NCI-H1694 treated with DMSO at 0.1 percent for 48 hours (cell line): ENCODE data around the gene DST.
"Not testable (repeated sequence)": the region's sequence is repeated elsewhere in the genome, so short reads cannot be mapped to it uniquely, and the experiment has no call there.

Experiments used
- DNase-seq: peaks from one replicate; lab custom pipeline; 2025; lab: John Stamatoyannopoulos, UW

Gene DST

GRCh38 chr6:56515081-56515905 is 127.4 kb downstream of the DST start:
- DNase-seq = no peak

GRCh38 chr6:56514395-56514794 is 128.3 kb downstream of the DST start:
- DNase-seq = no peak

GRCh38 chr6:56513631-56514030 is 129.1 kb downstream of the DST start:
- DNase-seq = no peak

- no peak for DNase-seq
These were observed 131.1 kb downstream of the DST start for GRCh38 chr6:56511591-56511990.

GRCh38 chr6:56510984-56511531 is 131.6 kb downstream of the DST start:
- no peak for DNase-seq

GRCh38 chr6:56509031-56509430 is 133.7 kb downstream of the DST start:
- no peak for DNase-seq

- DNase-seq = no peak
These were observed 135.2 kb downstream of the DST start for GRCh38 chr6:56507517-56507916.

- no peak for DNase-seq
These were observed 137.0 kb downstream of the DST start for GRCh38 chr6:56505512-56506260.

GRCh38 chr6:56501993-56502392 is 140.7 kb downstream of the DST start:
- DNase-seq = no peak

- no peak for DNase-seq
These were observed 143.6 kb downstream of the DST start for GRCh38 chr6:56499095-56499494.

- no peak for DNase-seq
These were observed 145.0 kb downstream of the DST start for GRCh38 chr6:56497691-56498090.

- no peak for DNase-seq
These were observed 145.4 kb downstream of the DST start for GRCh38 chr6:56497240-56497639.

- DNase-seq = not testable (repeated sequence)
These were observed 146.0 kb downstream of the DST start for GRCh38 chr6:56496650-56497049.

- DNase-seq = no peak
These were observed 147.0 kb downstream of the DST start for GRCh38 chr6:56495654-56496053.

GRCh38 chr6:56491606-56492328 is 150.9 kb downstream of the DST start:
- DNase-seq = no peak

GRCh38 chr6:56490993-56491392 is 151.7 kb downstream of the DST start:
- no peak for DNase-seq

GRCh38 chr6:56489559-56489958 is 153.1 kb downstream of the DST start:
- no peak for DNase-seq

- no peak for DNase-seq
These were observed 154.4 kb downstream of the DST start for GRCh38 chr6:56488281-56488680.

- no peak for DNase-seq
These were observed 156.0 kb downstream of the DST start for GRCh38 chr6:56486681-56487080.

GRCh38 chr6:56484669-56485068 is 158.0 kb downstream of the DST start:
- DNase-seq = no peak

- no peak for DNase-seq
These were observed 158.8 kb downstream of the DST start for GRCh38 chr6:56483929-56484328.

- DNase-seq = no peak
These were observed 160.2 kb downstream of the DST start for GRCh38 chr6:56482525-56482924.
